AG04450 (cell line): ENCODE data around the gene MICAL2. TPM values are rescaled to one million over a fixed set of nuclear protein-coding genes. Genes with fewer than 3 reads are reported as not detected.

Experiments
- CTCF ChIA-PET: fragments of 300-600, 350-600 bp; formaldehyde crosslinking; extraction: SDS; loops from one replicate; lab custom pipeline; 2022; ENCODE audit warnings: antibody characterized with exemption, inconsistent platforms; lab: Charles Lee
- POLR2A ChIA-PET: fragments of 350-600 bp; formaldehyde crosslinking; extraction: SDS; loops from one replicate; lab custom pipeline; 2021; ENCODE audit warnings: antibody characterized with exemption, inconsistent platforms; lab: Yijun Ruan, JAX
- DNase-seq: peaks from one replicate; pipeline ENCODE4 v3.0.0-alpha.2; 2011; ENCODE audit warnings: low read depth, low spot score
- H3K27ac ChIP-seq: one replicate; pipeline ENCODE4 v1.5.1; 2012; ENCODE audit warnings: low read depth, low read length, control low read depth
- H3K27me3 ChIP-seq: one replicate; pipeline ENCODE4 v1.6.0; 2012; ENCODE audit warnings: low read length; ENCODE audit not compliant: control insufficient read depth, insufficient read depth
- H3K4me3 ChIP-seq: 2 replicates; pipeline ENCODE4 v1.5.1; 2011; ENCODE audit warnings: mild to moderate bottlenecking, low read depth, low read length, control low read depth
- H3K9me3 ChIP-seq: 2 replicates; pipeline ENCODE4 v1.5.1; 2012; ENCODE audit warnings: low read length; ENCODE audit not compliant: control insufficient read depth, insufficient read depth
- polyA plus RNA-seq: library from polyadenylated mRNA; depleted of rRNA; stranded (reverse); fragments of >200 nt; gene quantifications from 2 replicates; pipeline ENCODE4 v1.2.3, GENCODE V29; 2011
- TF ChIP-seq, protein P1 (sequence below): IDR thresholded peaks from 2 replicates; pipeline ENCODE4 v1.5.1; 2011; ENCODE audit warnings: low read depth, low read length, control low read depth, inconsistent platforms

MICAL2 gene
- polyA plus RNA-seq, 1 experiment: 171 TPM

DNA sequence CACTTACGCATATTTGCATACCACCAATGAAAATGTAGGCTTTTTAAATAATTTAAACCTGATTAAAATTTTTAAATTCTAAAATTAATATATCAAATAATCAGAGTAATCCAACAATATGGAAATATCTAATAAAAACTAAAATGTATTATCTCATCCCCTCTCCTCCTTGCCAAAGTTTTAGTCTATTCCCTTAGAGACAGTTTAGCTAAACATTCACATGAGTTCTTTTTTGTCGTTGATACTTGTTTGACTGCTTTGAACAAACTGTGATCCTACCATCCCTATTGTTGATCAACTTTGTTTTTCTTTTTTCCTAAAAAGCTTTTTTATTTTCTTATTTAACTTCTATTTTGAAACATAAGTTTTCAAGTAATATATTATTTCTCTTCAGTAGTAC, 185.6 kb downstream of the MICAL2 start:
- H3K9me3 ChIP-seq: no peaks in the 10 kb centered on the region
- TF ChIP-seq, protein P1, sequence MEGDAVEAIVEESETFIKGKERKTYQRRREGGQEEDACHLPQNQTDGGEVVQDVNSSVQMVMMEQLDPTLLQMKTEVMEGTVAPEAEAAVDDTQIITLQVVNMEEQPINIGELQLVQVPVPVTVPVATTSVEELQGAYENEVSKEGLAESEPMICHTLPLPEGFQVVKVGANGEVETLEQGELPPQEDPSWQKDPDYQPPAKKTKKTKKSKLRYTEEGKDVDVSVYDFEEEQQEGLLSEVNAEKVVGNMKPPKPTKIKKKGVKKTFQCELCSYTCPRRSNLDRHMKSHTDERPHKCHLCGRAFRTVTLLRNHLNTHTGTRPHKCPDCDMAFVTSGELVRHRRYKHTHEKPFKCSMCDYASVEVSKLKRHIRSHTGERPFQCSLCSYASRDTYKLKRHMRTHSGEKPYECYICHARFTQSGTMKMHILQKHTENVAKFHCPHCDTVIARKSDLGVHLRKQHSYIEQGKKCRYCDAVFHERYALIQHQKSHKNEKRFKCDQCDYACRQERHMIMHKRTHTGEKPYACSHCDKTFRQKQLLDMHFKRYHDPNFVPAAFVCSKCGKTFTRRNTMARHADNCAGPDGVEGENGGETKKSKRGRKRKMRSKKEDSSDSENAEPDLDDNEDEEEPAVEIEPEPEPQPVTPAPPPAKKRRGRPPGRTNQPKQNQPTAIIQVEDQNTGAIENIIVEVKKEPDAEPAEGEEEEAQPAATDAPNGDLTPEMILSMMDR: no peak
- no peaks in the 10 kb centered on the region for H3K27me3 ChIP-seq
- DNase-seq: no peak
- H3K4me3 ChIP-seq: no peak overlapping the region
- POLR2A ChIA-PET: no interaction called here
- no peak overlapping the region for H3K27ac ChIP-seq
- CTCF ChIA-PET: interaction anchor here (0.7 to 2.6 kb wide), 2 partner anchors 35 to 668 kb away, joined by 3 to 10 read pairs; no protein-coding TSS in a partner anchor

DNA sequence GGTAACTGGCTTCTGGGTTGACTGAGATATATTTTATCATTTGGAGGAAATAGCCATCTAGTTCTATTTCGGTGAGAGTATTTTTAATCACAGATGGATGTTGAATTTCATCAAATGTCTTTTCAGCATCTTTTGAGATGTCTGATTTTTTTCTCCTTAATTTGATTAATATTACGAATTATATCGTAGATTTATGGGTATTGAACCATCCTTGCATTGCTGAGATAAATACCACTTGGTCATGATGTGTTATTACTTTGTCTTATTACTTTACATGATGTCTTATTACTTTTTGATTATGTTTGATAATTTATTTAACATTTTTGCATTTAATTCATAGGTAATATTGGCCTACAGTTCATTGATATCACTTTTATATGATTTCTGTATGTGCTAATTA, 188.2 kb downstream of the MICAL2 start:
- H3K27me3 ChIP-seq: no peaks in the 10 kb centered on the region
- TF ChIP-seq, protein P1: no peak
- no peak overlapping the region for H3K4me3 ChIP-seq
- POLR2A ChIA-PET: no interaction called here
- no peak for DNase-seq
- CTCF ChIA-PET: no interaction called here
- H3K27ac ChIP-seq: no peak overlapping the region
- H3K9me3 ChIP-seq: no peaks in the 10 kb centered on the region

DNA sequence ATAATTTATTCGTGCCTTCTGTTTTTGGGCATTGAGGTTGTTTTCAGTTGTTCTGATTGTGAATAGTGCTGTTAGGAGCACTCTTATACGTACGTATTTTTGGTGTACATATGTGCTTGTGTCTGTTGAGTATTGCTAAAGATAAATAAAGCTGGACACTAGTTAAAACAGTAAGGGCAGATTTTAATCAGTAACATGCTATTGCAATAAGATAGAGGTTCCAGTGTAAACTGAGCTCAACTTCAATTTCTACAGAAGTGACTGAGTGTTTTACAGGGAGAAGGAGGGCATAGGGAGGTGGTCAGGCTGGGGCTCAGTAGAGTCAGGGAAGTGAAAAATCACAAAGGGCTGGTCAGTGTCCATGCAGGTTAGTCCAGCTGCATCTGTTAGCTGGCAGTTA, 191.0 kb downstream of the MICAL2 start:
- ChIA-PET CTCF (interaction anchor here (1.2 to 1.5 kb wide), 3 partner anchors 9 to 13 kb away, joined by 4 to 6 read pairs (median 5); no protein-coding TSS in a partner anchor), POLR2A (no interaction called here)
- no peaks in the 10 kb centered on the region for H3K27me3 ChIP-seq
- no peaks in the 10 kb centered on the region for H3K9me3 ChIP-seq
- no peak for DNase-seq
- TF ChIP-seq, protein P1: no peak
- H3K4me3 ChIP-seq: no peak overlapping the region
- no peak overlapping the region for H3K27ac ChIP-seq

DNA sequence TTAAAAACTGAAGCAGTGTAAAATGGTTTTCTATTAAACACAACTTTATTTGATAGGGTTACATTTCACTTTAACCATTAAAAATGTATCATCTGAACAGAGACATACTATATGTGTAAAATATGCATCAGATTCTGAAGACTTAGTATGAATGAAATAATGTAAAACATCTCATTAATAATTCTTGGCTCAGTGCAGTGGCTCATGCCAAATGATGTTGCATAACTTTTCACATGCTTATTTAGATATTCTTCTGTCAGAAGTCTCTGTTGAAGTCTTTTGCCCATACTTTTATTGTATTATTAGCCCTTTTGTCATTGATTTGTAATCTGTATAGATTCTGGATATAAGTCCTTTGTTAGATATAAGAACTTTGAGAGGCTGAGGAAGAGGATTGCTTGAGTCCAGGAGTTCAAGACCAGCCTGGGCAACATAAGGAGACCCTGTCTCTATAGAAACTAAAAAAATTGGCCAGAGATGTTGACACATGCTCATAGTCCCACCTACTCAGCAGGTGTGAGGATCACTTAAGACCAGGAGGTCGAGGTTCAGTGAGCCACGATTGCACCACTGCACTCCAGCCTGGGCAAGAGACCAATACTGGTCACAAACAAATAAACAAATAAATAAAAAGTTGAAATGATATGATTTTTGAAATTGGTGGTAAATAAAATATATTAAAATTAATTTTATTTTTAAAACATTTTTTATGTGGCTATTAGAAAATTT, 193.2 kb downstream of the MICAL2 start:
- DNase-seq: no peak
- Histone ChIP-seq H3K9me3 (no peaks in the 10 kb centered on the region), H3K27ac (no peak overlapping the region), H3K4me3 (no peak overlapping the region), H3K27me3 (no peaks in the 10 kb centered on the region)
- ChIA-PET POLR2A (no interaction called here), CTCF (no interaction called here)
- TF ChIP-seq, protein P1: no peak

DNA sequence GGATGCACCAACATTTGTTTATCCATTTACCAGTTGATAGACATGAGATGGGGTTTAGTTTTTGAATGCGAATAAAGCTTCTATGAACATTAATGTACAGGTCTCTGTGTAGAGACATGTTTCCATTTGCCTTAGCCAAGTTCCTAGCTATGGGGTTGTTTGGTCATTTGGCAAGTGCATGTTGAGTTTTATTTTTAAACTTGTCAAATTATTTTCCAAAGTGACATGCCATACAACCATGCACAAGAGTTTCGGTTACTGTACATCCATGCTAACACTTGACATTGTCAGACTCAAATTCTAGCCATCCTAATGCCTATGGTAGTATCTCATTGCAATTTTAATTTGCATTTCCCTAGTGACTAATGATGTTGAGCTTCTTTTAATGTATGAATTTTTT, 196.4 kb downstream of the MICAL2 start:
- TF ChIP-seq, protein P1: no peak
- no peaks in the 10 kb centered on the region for H3K27me3 ChIP-seq
- no peak for DNase-seq
- POLR2A ChIA-PET: interaction anchor here (0.6 kb wide), 1 partner anchor 909 kb away, joined by 4 read pairs; no protein-coding TSS in a partner anchor
- CTCF ChIA-PET: interaction anchor here (1.0 kb wide), 1 partner anchor 18 kb away, joined by 3 read pairs; no protein-coding TSS in a partner anchor
- H3K9me3 ChIP-seq: no peaks in the 10 kb centered on the region
- no peak overlapping the region for H3K4me3 ChIP-seq
- no peak overlapping the region for H3K27ac ChIP-seq
